Ovary (tissue), 9 donors: Measurements from ENCODE around the gene ERC1. TPM values are rescaled to one million over a fixed set of nuclear protein-coding genes. Genes with fewer than 3 reads are reported as not detected.

ENCODE experiments used
- DNase-seq, 5 donors: peaks; one replicate each; pipeline ENCODE4 v3.0.0-alpha.2; 2019 to 2020
- H3K27ac ChIP-seq, 2 donors: fragments of 200-600 bp; one replicate each; pipeline versions ENCODE4 v1.5.1 to v1.8.0; 2019 to 2022
- H3K27me3 ChIP-seq: fragments of 200-600 bp; one replicate; pipeline ENCODE4 v1.8.0; 2022
- H3K36me3 ChIP-seq: fragments of 200-600 bp; sonication (generic); one replicate; pipeline ENCODE4 v1.5.1; 2019
- H3K4me1 ChIP-seq: one replicate; pipeline ENCODE4 v1.8.1; 2013; ENCODE audit warnings: mild to moderate bottlenecking, moderate library complexity; ENCODE audit not compliant: insufficient read depth
- H3K4me3 ChIP-seq: fragments of 200-600 bp; sonication (generic); one replicate; pipeline ENCODE4 v1.5.1; 2017
- H3K9me3 ChIP-seq, 2 donors: fragments of 200-600 bp in 1 of 2; sonication (generic) in 1 of 2; one replicate each; pipeline versions ENCODE4 v1.5.1 to v1.8.1; 2013 to 2019; ENCODE audit warnings: mild to moderate bottlenecking in 1 of 2, moderate library complexity in 1 of 2
- EP300 ChIP-seq: sonication (generic); formaldehyde crosslinking; IDR thresholded peaks from one replicate; pipeline ENCODE4 v1.6.1; 2017; ENCODE audit warnings: antibody characterized with exemption
- POLR2A ChIP-seq: fragments of 450-650 bp; IDR thresholded peaks from one replicate; pipeline ENCODE4 v1.6.1; 2017; ENCODE audit warnings: antibody characterized with exemption, mild to moderate bottlenecking, moderate library complexity
- WGBS, 3 donors: extraction: QIAGEN DNeasy Blood & Tissue Kit in 1 of 3; methylation state at CpG; one replicate each; pipeline versions ENCODE4 v1.1.5 to v1.1.7; 2013 to 2017; 5-methylcytosine and 5-hydroxymethylcytosine counted together
- intact Hi-C, 4 donors: fragments of 100-400 bp; cut with DNase I; formaldehyde crosslinking; loops; one replicate each; pipeline versions ENCODE4 v1.11.0 to v1.15.1; 2022 to 2023
- polyA plus RNA-seq, 2 donors: library from polyadenylated mRNA; stranded (reverse); fragments of 200-250 nt in 1 of 2; fragments of 350-450 nt in 1 of 2; fragmentation: Illumina TruSeq in 1 of 2; extraction: RNeasy Lipid Tissue Mini Kit (QIAGEN cat#74804) in 1 of 2; gene quantifications; one replicate each; pipeline ENCODE4 v1.2.3, GENCODE V29; 2013 to 2014
- total RNA-seq, 7 donors: library from RNA; depleted of rRNA in 2 of 7; stranded (reverse); fragments of >200 nt in 2 of 7; fragmentation: NEBNext Ultra II Directional in 3 of 7; extraction: Animal tissue kit (Norgen Biotek cat#: 25700) in 3 of 7; gene quantifications; one replicate each; pipeline versions ENCODE4 v1.1.0 to v1.2.4, GENCODE V29; 2016 to 2023
- TF ChIP-seq, protein P1 (sequence below), 3 donors: fragments of 450-650 bp in 2 of 3; fragments of 200-600 bp in 1 of 3; IDR thresholded peaks; one replicate each; pipeline versions ENCODE4 v1.5.1 to v1.8.0; 2016 to 2022; ENCODE audit warnings: antibody characterized with exemption in 3 of 3, mild to moderate bottlenecking in 1 of 3
- donor health status: DM: no; HTN: no; CAD: no; lungs with moderate emphysema.
- donor health status: DM: no; HTN: no; CAD: no.
- donor health status: Bipolar disorder and iron deficiency.
- donor health status: DM: yes; HTN: yes; CAD: no.
- donor health status: DM: no; HTN: no; CAD: no.
- donor health status: DM: yes; HTN: yes; CAD: no.

Gene ERC1
- total and polyA plus RNA-seq, 9 donors: 10.4 to 65.2 (median 51.6) TPM

DNA sequence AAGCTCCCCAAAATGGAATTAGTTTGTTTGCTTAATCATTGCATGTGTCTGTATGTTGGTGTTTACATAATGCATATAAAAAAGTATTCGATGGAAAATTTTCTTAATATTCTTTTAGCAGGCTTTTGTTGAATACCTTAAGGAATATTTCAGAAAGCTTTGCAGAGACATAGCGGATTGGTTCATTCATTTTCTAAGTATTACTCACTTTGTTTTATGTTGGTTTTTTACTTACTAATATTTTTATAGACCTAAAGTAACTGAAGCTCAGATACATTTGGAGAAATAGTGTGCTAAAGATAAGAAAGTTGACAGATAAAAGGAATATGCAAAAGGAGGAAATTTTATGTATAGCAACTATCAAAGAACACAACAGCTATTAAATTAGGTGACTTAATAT lies 191.0 kb downstream of the ERC1 start:
- DNase-seq: no peak
- Histone ChIP-seq H3K9me3 (no peaks in the 10 kb centered on the region), H3K27me3 (no peaks in the 10 kb centered on the region), H3K36me3 (no peaks in the 10 kb centered on the region), H3K4me3 (no peak overlapping the region), H3K27ac (no peak overlapping the region), H3K4me1 (no peaks in the 10 kb centered on the region)
- intact Hi-C loops: no loop called here
- no peak for TF ChIP-seq POLR2A
- TF ChIP-seq, protein P1, sequence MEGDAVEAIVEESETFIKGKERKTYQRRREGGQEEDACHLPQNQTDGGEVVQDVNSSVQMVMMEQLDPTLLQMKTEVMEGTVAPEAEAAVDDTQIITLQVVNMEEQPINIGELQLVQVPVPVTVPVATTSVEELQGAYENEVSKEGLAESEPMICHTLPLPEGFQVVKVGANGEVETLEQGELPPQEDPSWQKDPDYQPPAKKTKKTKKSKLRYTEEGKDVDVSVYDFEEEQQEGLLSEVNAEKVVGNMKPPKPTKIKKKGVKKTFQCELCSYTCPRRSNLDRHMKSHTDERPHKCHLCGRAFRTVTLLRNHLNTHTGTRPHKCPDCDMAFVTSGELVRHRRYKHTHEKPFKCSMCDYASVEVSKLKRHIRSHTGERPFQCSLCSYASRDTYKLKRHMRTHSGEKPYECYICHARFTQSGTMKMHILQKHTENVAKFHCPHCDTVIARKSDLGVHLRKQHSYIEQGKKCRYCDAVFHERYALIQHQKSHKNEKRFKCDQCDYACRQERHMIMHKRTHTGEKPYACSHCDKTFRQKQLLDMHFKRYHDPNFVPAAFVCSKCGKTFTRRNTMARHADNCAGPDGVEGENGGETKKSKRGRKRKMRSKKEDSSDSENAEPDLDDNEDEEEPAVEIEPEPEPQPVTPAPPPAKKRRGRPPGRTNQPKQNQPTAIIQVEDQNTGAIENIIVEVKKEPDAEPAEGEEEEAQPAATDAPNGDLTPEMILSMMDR (IDR thresholded peaks at IDR 0.05): no peak
- no peak for TF ChIP-seq EP300
- 92 to 97% (median 94%) methylated on average over 2 of the region's 2 CpGs for WGBS, 3 donors

DNA sequence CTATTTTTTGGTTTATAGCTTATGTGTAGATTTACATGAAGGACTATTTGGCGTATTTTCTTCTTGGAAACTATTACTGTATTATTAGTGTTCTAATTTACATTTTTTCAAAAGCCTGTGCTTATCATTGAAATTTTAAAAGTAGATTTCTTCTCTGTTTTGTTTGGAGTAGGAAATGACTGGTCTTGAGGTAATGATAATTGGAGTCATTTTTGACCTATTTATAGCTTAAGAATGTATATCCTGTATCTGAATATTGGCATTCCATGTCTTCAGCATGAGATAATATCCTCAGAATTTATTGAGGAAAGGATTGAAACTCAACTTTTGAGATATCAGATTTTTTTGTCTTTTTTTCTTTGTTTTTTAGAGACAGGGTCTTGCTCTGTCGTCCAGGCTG lies 193.4 kb downstream of the ERC1 start:
- H3K4me1 ChIP-seq: no peaks in the 10 kb centered on the region
- H3K27ac ChIP-seq: no peak overlapping the region
- H3K4me3 ChIP-seq: no peak overlapping the region
- TF ChIP-seq EP300 (no peak), POLR2A (no peak)
- TF ChIP-seq, protein P1 (IDR thresholded peaks at IDR 0.05): no peak
- H3K36me3 ChIP-seq: no peaks in the 10 kb centered on the region
- DNase-seq: no peak
- 92 to 98% (median 96%) methylated on average over 2 of the region's 2 CpGs for WGBS, 3 donors
- H3K9me3 ChIP-seq: no peaks in the 10 kb centered on the region
- intact Hi-C loops: no loop called here
- H3K27me3 ChIP-seq: no peaks in the 10 kb centered on the region

DNA sequence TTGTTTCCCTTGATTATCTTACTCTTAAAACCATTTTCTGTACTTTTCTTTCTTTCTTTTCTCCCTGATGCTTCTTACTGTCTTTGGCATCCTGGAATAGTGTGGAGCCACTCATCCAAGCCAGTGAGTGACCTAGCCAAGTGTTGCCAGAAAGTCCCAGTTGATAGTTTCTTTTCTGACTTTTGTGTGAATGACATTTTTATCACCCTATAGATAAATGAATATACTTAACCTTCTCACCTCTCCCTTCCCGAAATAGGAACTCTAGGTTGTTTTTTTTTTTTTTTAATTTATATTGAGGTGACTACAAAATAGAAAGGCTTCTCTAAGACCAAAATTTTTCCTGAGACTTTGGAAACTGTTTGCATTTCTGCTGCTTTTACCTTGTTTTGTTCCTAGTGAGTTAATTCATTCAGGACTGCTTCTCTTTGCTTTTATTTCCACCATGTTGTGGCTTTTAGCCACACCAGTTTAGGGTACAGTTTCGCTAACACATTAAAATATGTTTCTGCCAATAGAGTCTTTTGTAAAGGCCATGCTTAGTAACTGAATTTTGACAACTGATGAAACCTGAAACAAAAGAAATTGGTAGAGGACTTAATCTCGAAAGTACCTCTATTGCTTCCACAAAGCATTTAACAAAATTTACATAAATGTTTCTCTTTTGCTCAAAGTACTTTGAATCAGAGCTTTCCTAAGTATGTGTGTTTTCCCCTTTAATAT lies 194.6 kb downstream of the ERC1 start:
- no peaks in the 10 kb centered on the region for H3K36me3 ChIP-seq
- no peak overlapping the region for H3K4me3 ChIP-seq
- no peaks in the 10 kb centered on the region for H3K4me1 ChIP-seq
- DNase-seq: no peak
- WGBS, 3 donors: 90 to 93% (median 92%) methylated on average over 3 of the region's 3 CpGs
- TF ChIP-seq EP300 (no peak), POLR2A (no peak)
- TF ChIP-seq, protein P1 (IDR thresholded peaks at IDR 0.05): no peak
- H3K9me3 ChIP-seq: no peaks in the 10 kb centered on the region
- no peak overlapping the region for H3K27ac ChIP-seq
- no peaks in the 10 kb centered on the region for H3K27me3 ChIP-seq
- intact Hi-C loops: no loop called here

DNA sequence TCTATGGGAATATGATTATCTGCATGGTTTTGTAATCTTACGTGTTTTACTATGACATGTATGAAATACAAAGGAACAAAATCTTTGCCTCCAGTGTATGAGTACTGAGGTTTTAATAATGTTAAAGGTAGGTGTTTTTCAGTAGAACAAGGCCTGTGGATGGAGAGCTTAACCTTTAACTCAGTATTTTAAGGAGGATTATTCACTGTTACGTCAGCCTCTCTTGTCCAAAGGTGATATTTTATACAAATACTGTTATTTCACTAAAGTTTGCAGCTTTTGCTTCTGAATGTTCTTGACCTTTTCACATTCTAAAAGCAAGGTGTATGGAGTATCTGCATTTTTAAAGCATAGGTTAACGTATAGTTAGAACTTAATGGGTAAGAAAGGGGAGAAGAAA lies 195.3 kb downstream of the ERC1 start:
- Histone ChIP-seq H3K4me3 (no peak overlapping the region), H3K9me3 (no peaks in the 10 kb centered on the region), H3K4me1 (no peaks in the 10 kb centered on the region), H3K27me3 (no peaks in the 10 kb centered on the region), H3K27ac (no peak overlapping the region), H3K36me3 (no peaks in the 10 kb centered on the region)
- no peak for TF ChIP-seq EP300
- TF ChIP-seq, protein P1 (IDR thresholded peaks at IDR 0.05): no peak
- no peak for TF ChIP-seq POLR2A
- WGBS, 3 donors: 96 to 99% (median 97%) methylated on average over 3 of the region's 3 CpGs
- DNase-seq: no peak
- intact Hi-C loops: no loop called here
